ENCODE measurements around the gene EXOSC2.

- TF ChIP-seq CTCF (conservative IDR thresholded peaks at IDR 0.05 in 1 of 2, IDR thresholded peaks at IDR 0.05 in 1 of 2; ENCODE audit: extremely low read depth in 1 of 2, insufficient read depth in 1 of 2, low read depth in 1 of 2, low read length in 2 of 2) (no peak), EZH2 (IDR thresholded peaks at IDR 0.05; ENCODE audit: borderline replicate concordance, low read length) (no peak)
Observed at GRCh38 chr9:130688072-130688471, 5.5 kb upstream of the EXOSC2 start.

All from mammary epithelial cell (primary cell).